ENCODE data around the gene ZNF436.

DNA sequence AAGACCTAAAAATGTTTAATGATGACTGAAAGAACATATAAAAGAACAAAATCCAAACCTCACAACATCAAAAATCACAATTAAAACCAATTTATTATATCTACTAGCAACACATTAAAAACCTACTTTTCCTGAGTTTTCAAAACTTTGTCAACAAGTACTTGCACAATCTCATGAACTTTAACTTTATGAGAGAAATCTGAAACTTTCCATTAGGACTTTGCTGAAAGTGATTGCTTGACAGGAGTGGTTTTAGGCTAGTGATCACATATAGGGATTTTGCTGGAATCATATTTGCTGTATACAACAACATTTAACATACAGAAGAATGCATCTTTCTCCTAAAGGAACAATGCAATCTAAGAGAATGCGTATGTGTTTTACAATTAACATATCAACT, 38.8 kb downstream of the ZNF436 start:
- TF ChIP-seq, protein P1, sequence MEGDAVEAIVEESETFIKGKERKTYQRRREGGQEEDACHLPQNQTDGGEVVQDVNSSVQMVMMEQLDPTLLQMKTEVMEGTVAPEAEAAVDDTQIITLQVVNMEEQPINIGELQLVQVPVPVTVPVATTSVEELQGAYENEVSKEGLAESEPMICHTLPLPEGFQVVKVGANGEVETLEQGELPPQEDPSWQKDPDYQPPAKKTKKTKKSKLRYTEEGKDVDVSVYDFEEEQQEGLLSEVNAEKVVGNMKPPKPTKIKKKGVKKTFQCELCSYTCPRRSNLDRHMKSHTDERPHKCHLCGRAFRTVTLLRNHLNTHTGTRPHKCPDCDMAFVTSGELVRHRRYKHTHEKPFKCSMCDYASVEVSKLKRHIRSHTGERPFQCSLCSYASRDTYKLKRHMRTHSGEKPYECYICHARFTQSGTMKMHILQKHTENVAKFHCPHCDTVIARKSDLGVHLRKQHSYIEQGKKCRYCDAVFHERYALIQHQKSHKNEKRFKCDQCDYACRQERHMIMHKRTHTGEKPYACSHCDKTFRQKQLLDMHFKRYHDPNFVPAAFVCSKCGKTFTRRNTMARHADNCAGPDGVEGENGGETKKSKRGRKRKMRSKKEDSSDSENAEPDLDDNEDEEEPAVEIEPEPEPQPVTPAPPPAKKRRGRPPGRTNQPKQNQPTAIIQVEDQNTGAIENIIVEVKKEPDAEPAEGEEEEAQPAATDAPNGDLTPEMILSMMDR (conservative IDR thresholded peaks at IDR 0.05) = no peak
- TF ChIP-seq EZH2 (IDR thresholded peaks at IDR 0.05; ENCODE audit: low read depth) = no peak

Data from PC-9 (cell line).